CD14-positive monocyte (primary cell): Measurements from ENCODE around the gene ZRANB1. TPM values are rescaled to one million over a fixed set of nuclear protein-coding genes. Genes with fewer than 3 reads are reported as not detected.

Experiments
- DNase-seq, 3 donors: peaks; one replicate each; pipeline ENCODE4 v3.0.0-alpha.2; 2011 to 2022
- H2AFZ ChIP-seq: 2 replicates; pipeline ENCODE4 v1.6.0; 2012; ENCODE audit warnings: mild to moderate bottlenecking, low read depth, low read length, inconsistent platforms; ENCODE audit not compliant: insufficient read depth, poor library complexity, severe bottlenecking
- H3K27ac ChIP-seq, 2 donors: 1 replicate in 1 of 2; 2 replicates in 1 of 2; pipeline ENCODE4 v1.5.1; 2012 to 2013; ENCODE audit warnings: low read length in 2 of 2, control low read depth in 1 of 2, inconsistent platforms in 1 of 2, low read depth in 1 of 2, mild to moderate bottlenecking in 1 of 2
- H3K27me3 ChIP-seq, 2 donors: one replicate each; pipeline versions ENCODE4 v1.6.0 to v1.6.1; 2011 to 2013; ENCODE audit warnings: low read length in 2 of 2; ENCODE audit not compliant: control insufficient read depth in 2 of 2, insufficient read depth in 2 of 2
- H3K36me3 ChIP-seq, 2 donors: replicated peaks in 1 of 2; 1 replicate in 1 of 2; 2 replicates in 1 of 2; pipeline versions ENCODE4 v1.5.1 to v1.6.1; 2012 to 2013; ENCODE audit warnings: low read length in 2 of 2, control low read depth in 1 of 2, inconsistent platforms in 1 of 2, mild to moderate bottlenecking in 1 of 2; ENCODE audit not compliant: insufficient read depth in 2 of 2, control insufficient read depth in 1 of 2
- H3K4me1 ChIP-seq, 2 donors: 1 replicate in 1 of 2; 2 replicates in 1 of 2; pipeline versions ENCODE4 v1.5.1 to v1.6.1; 2012 to 2013; ENCODE audit warnings: low read length in 2 of 2, control low read depth in 1 of 2, inconsistent platforms in 1 of 2, mild to moderate bottlenecking in 1 of 2, moderate library complexity in 1 of 2; ENCODE audit not compliant: insufficient read depth in 2 of 2, control insufficient read depth in 1 of 2
- H3K4me2 ChIP-seq: replicated peaks from 2 replicates; pipeline ENCODE3; 2012; ENCODE audit warnings: low read length, moderate library complexity, mild to moderate bottlenecking; ENCODE audit not compliant: poor library complexity, severe bottlenecking; ENCODE audit errors: extremely low read depth
- H3K4me3 ChIP-seq, 3 experiments: fragments of 200-600 bp in 1 of 3; sonication (generic) in 1 of 3; replicated peaks in 1 of 3; 1 replicate in 2 of 3; 2 replicates in 1 of 3; pipeline ENCODE4 v1.5.1; 2011 to 2013; ENCODE audit warnings: low read length in 3 of 3, mild to moderate bottlenecking in 3 of 3, control low read depth in 2 of 3, low read depth in 2 of 3, inconsistent platforms in 1 of 3, moderate library complexity in 1 of 3
- H3K79me2 ChIP-seq: 2 replicates; pipeline ENCODE4 v1.6.0; 2012; ENCODE audit warnings: mild to moderate bottlenecking, control low read depth, inconsistent platforms, low read length, moderate library complexity; ENCODE audit not compliant: insufficient read depth
- H3K9ac ChIP-seq: 2 replicates; pipeline ENCODE4 v1.6.0; 2017; ENCODE audit warnings: low read length, mild to moderate bottlenecking; ENCODE audit not compliant: insufficient read depth, poor library complexity, severe bottlenecking
- H3K9me3 ChIP-seq, 2 donors: replicated peaks in 1 of 2; 1 replicate in 1 of 2; 2 replicates in 1 of 2; pipeline versions ENCODE4 v1.5.1 to v1.6.1; 2012 to 2013; ENCODE audit warnings: low read length in 2 of 2, control low read depth in 1 of 2; ENCODE audit not compliant: control insufficient read depth in 1 of 2, insufficient read depth in 1 of 2
- H4K20me1 ChIP-seq: 2 replicates; pipeline ENCODE4 v1.6.0; 2012; ENCODE audit warnings: mild to moderate bottlenecking, low read length, control low read depth, moderate library complexity; ENCODE audit not compliant: insufficient read depth
- H3K27ac Mint-ChIP-seq, 7 donors: one replicate each; pipeline ENCODE4 v1.8.0; 2020; ENCODE audit warnings: mild to moderate bottlenecking in 7 of 7, mixed read lengths in 7 of 7, moderate library complexity in 6 of 7, inconsistent platforms in 2 of 7
- H3K27me3 Mint-ChIP-seq, 3 donors: one replicate each; pipeline ENCODE4 v1.8.0; 2021 to 2022; ENCODE audit warnings: low read depth in 3 of 3, mild to moderate bottlenecking in 3 of 3, mixed read lengths in 3 of 3, moderate library complexity in 3 of 3, inconsistent platforms in 1 of 3
- H3K36me3 Mint-ChIP-seq, 2 donors: one replicate each; pipeline ENCODE4 v1.8.0; 2020; ENCODE audit warnings: mixed read lengths in 2 of 2, inconsistent platforms in 1 of 2, mild to moderate bottlenecking in 1 of 2
- H3K4me1 Mint-ChIP-seq: one replicate; pipeline ENCODE4 v1.8.0; 2020; ENCODE audit warnings: mild to moderate bottlenecking, mixed read lengths
- H3K4me3 Mint-ChIP-seq, 2 donors: one replicate each; pipeline ENCODE4 v1.8.0; 2020; ENCODE audit warnings: mild to moderate bottlenecking in 2 of 2, mixed read lengths in 2 of 2, moderate library complexity in 1 of 2
- H3K9me3 Mint-ChIP-seq, 7 donors: one replicate each; pipeline ENCODE4 v1.8.0; 2020 to 2022; ENCODE audit warnings: mixed read lengths in 7 of 7, mild to moderate bottlenecking in 6 of 7, moderate library complexity in 6 of 7, inconsistent platforms in 2 of 7
- WGBS: methylation state at CpG from one replicate; pipeline ENCODE4 v1.1.5; 2013; ENCODE audit warnings: missing lambda C conversion rate; ENCODE audit not compliant: insufficient coverage; 5-methylcytosine and 5-hydroxymethylcytosine counted together
- intact Hi-C, 2 donors: fragments of 100-400 bp; cut with micrococcal nuclease; formaldehyde crosslinking; loops; one replicate each; pipeline versions ENCODE4 v1.15.0 to v1.15.1; 2023
- polyA plus RNA-seq, 3 donors: library from polyadenylated mRNA; depleted of rRNA in 1 of 3; unstranded in 2 of 3; stranded (reverse) in 1 of 3; fragments of 300-500 nt in 2 of 3; fragments of >200 nt in 1 of 3; fragmentation: Illumina TruSeq in 2 of 3; gene quantifications; 1 replicate in 2 of 3; 2 replicates in 1 of 3; pipeline ENCODE4 v1.2.3, GENCODE V29; 2012 to 2021
- TF ChIP-seq, protein P1 (sequence below): fragments of 200-600 bp; IDR thresholded peaks from one replicate; pipeline ENCODE4 v1.8.0; 2022; ENCODE audit warnings: antibody characterized with exemption, mild to moderate bottlenecking

The ZRANB1 gene
- polyA plus RNA-seq, 3 donors: 2.7 to 5.6 (median 3.1) TPM

DNA sequence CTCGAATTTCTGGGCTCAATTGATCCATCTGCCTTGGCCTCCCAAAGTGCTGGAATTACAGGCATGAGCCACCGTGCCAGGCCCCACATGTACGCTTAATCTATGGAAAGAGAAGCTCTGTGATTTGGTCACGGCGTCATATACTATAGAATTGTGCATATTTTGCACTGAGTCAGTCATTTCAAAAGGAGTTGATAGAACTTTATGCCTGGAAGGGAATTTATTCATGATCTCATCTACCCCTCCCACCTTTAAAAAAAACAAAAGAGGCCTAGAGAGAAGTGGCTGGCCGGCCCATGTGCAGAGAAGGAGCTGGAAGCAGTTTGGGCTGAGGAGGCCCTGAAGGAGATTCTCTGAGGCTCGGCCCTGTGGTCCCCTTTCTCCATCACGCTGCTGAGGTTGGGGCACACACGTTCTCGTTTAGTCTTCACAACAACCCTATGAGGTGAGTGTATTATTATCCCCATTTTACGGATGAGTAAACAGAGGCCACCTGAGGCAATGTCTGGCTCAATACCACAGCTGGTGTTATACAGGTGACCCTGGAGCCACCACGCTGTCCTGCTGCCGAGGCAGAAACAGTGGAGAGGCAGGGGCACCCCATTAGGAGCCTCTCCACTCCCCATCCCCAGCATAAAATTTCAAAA is 47.2 kb upstream of the ZRANB1 start:
- no peak overlapping the region for H3K27ac ChIP-seq
- H3K9ac ChIP-seq: no peak overlapping the region
- WGBS: 100% methylated on average over 5 of the region's 13 CpGs
- Mint-ChIP-seq H3K9me3 (no peaks in the 10 kb centered on the region), H3K36me3 (no peaks in the 10 kb centered on the region), H3K4me1 (no peaks in the 10 kb centered on the region), H3K27ac (no peak overlapping the region), H3K4me3 (no peak overlapping the region), H3K27me3 (peaks cover 15 to 23% (median 20%) of the 10 kb centered on the region in 3 donors)
- no peaks in the 10 kb centered on the region for H4K20me1 ChIP-seq
- no peak overlapping the region for H3K4me3 ChIP-seq
- H3K79me2 ChIP-seq: no peaks in the 10 kb centered on the region
- no peak overlapping the region for H2AFZ ChIP-seq
- H3K4me1 ChIP-seq: no peaks in the 10 kb centered on the region
- TF ChIP-seq, protein P1, sequence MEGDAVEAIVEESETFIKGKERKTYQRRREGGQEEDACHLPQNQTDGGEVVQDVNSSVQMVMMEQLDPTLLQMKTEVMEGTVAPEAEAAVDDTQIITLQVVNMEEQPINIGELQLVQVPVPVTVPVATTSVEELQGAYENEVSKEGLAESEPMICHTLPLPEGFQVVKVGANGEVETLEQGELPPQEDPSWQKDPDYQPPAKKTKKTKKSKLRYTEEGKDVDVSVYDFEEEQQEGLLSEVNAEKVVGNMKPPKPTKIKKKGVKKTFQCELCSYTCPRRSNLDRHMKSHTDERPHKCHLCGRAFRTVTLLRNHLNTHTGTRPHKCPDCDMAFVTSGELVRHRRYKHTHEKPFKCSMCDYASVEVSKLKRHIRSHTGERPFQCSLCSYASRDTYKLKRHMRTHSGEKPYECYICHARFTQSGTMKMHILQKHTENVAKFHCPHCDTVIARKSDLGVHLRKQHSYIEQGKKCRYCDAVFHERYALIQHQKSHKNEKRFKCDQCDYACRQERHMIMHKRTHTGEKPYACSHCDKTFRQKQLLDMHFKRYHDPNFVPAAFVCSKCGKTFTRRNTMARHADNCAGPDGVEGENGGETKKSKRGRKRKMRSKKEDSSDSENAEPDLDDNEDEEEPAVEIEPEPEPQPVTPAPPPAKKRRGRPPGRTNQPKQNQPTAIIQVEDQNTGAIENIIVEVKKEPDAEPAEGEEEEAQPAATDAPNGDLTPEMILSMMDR: no peak
- no peaks in the 10 kb centered on the region for H3K27me3 ChIP-seq
- no peak overlapping the region for H3K4me2 ChIP-seq
- no peak for DNase-seq
- no peaks in the 10 kb centered on the region for H3K9me3 ChIP-seq
- intact Hi-C loops: no loop called here
- H3K36me3 ChIP-seq: no peaks in the 10 kb centered on the region

- Mint-ChIP-seq H3K27me3 (peaks cover 15 to 23% (median 22%) of the 10 kb centered on the region in 3 donors), H3K27ac (no peak overlapping the region), H3K4me3 (no peak overlapping the region), H3K36me3 (no peaks in the 10 kb centered on the region), H3K4me1 (no peaks in the 10 kb centered on the region), H3K9me3 (no peaks in the 10 kb centered on the region)
- Histone ChIP-seq H3K4me3 (no peak overlapping the region), H3K9ac (no peak overlapping the region), H3K27me3 (no peaks in the 10 kb centered on the region), H4K20me1 (no peaks in the 10 kb centered on the region), H3K9me3 (no peaks in the 10 kb centered on the region), H3K79me2 (no peaks in the 10 kb centered on the region), H3K36me3 (no peaks in the 10 kb centered on the region), H3K4me1 (no peaks in the 10 kb centered on the region), H3K27ac (no peak overlapping the region), H2AFZ (no peak overlapping the region), H3K4me2 (no peak overlapping the region)
- no peak for DNase-seq
- TF ChIP-seq, protein P1: no peak
- WGBS: no CpG with 5 or more reads among the region's 4 CpGs
- intact Hi-C loops: no loop called here
Measured at GRCh38 chr10:124896751-124897150, 45.2 kb upstream of the ZRANB1 start.
